HepG2 (cell line): ENCODE data around the gene ANKRD39. TPM values are rescaled to one million over a fixed set of nuclear protein-coding genes. Genes with fewer than 3 reads are reported as not detected.

Experiments used
- ASH2L ChIP-seq: fragments of 300-600, 200-600 bp; sonication (generic); IDR thresholded peaks from 2 replicates; pipeline ENCODE4 v1.7.0; 2017; ENCODE audit warnings: low read depth, mild to moderate bottlenecking, moderate library complexity, mixed read lengths, low read length; ENCODE audit not compliant: insufficient read length
- EHMT2 ChIP-seq: fragments of 200-600 bp; sonication (generic); IDR thresholded peaks from 2 replicates; pipeline ENCODE4 v1.7.0; 2017; ENCODE audit warnings: antibody characterized with exemption, low read depth, low read length, borderline replicate concordance
- MED13 ChIP-seq: sonication (generic); formaldehyde crosslinking; IDR thresholded peaks from 2 replicates; pipeline ENCODE4 v1.5.0; 2020; ENCODE audit warnings: missing genetic modification reagents
- MTA3 ChIP-seq: sonication (generic); formaldehyde crosslinking; IDR thresholded peaks from 2 replicates; pipeline ENCODE4 v1.4.0; 2020; ENCODE audit warnings: missing genetic modification reagents
- NFIC ChIP-seq: IDR thresholded peaks from 2 replicates; pipeline ENCODE4 v1.6.1; 2012; ENCODE audit warnings: mild to moderate bottlenecking, low read length, inconsistent platforms
- TBX2 ChIP-seq: sonication (generic); formaldehyde crosslinking; IDR thresholded peaks from 2 replicates; pipeline ENCODE4 v1.5.0; 2020; ENCODE audit warnings: missing genetic modification reagents, mild to moderate bottlenecking, borderline replicate concordance
- WIZ ChIP-seq: sonication (generic); formaldehyde crosslinking; IDR thresholded peaks from 2 replicates; pipeline ENCODE4 v1.5.1; 2020; ENCODE audit warnings: mild to moderate bottlenecking, missing genetic modification reagents
- ZNF232 ChIP-seq: sonication (generic); formaldehyde crosslinking; IDR thresholded peaks from 2 replicates; pipeline ENCODE4 v1.4.0; 2020; ENCODE audit warnings: missing genetic modification reagents, borderline replicate concordance
- ZNF501 ChIP-seq: sonication (generic); formaldehyde crosslinking; IDR thresholded peaks from 2 replicates; pipeline ENCODE4 v1.5.1; 2020; ENCODE audit warnings: mild to moderate bottlenecking, moderate library complexity, missing genetic modification reagents
- ZNF530 ChIP-seq: sonication (generic); formaldehyde crosslinking; IDR thresholded peaks from 2 replicates; pipeline ENCODE4 v1.5.0; 2020; ENCODE audit warnings: low read depth, mild to moderate bottlenecking, missing genetic modification reagents
- ZNF557 ChIP-seq: sonication (generic); formaldehyde crosslinking; IDR thresholded peaks from 2 replicates; pipeline ENCODE4 v1.4.0; 2020; ENCODE audit warnings: missing genetic modification reagents
- ZNF563 ChIP-seq: sonication (generic); formaldehyde crosslinking; IDR thresholded peaks from 2 replicates; pipeline ENCODE4 v1.8.0; 2022; ENCODE audit warnings: mild to moderate bottlenecking, moderate library complexity, missing genetic modification reagents
- ZNF670 ChIP-seq: sonication (generic); formaldehyde crosslinking; IDR thresholded peaks from 2 replicates; pipeline ENCODE4 v1.8.0; 2022; ENCODE audit warnings: mild to moderate bottlenecking, missing genetic modification reagents, borderline replicate concordance
- ZNF883 ChIP-seq: sonication (generic); formaldehyde crosslinking; IDR thresholded peaks from 2 replicates; pipeline ENCODE4 v1.5.1; 2020; ENCODE audit warnings: mild to moderate bottlenecking, missing genetic modification reagents; ENCODE audit errors: not compliant biosample characterization
- polyA plus RNA-seq, 8 experiments: library from polyadenylated mRNA; depleted of rRNA in 3 of 8; stranded (reverse) in 7 of 8; unstranded in 1 of 8; fragments of >200 nt; fragmentation: Illumina TruSeq in 4 of 8; extraction: Trizol in 4 of 8; gene quantifications; 2 replicates each; pipeline versions ENCODE4 v1.2.1 to v1.2.3, GENCODE V29; 2011 to 2016; ENCODE audit warnings: low read depth in 4 of 8, missing spikeins in 1 of 8, mixed read lengths in 1 of 8; ENCODE audit not compliant: insufficient read depth in 1 of 8
- total RNA-seq, 5 experiments: library from RNA; depleted of rRNA; stranded (reverse); fragments of >200 nt; fragmentation: Illumina TruSeq; extraction: Trizol; gene quantifications; 2 replicates each; pipeline ENCODE4 v1.2.3, GENCODE V29; 2016; ENCODE audit warnings: low read depth in 1 of 5
- TF ChIP-seq, protein P1 (sequence below): sonication (generic); formaldehyde crosslinking; IDR thresholded peaks from 2 replicates; pipeline ENCODE4 v1.4.0; 2020; ENCODE audit warnings: missing genetic modification reagents, borderline replicate concordance
- TF ChIP-seq, protein P2 (sequence below): sonication (generic); formaldehyde crosslinking; IDR thresholded peaks from 2 replicates; pipeline ENCODE4 v1.8.1; 2023; ENCODE audit warnings: mild to moderate bottlenecking, missing genetic modification reagents
- TF ChIP-seq, protein P3 (sequence below): sonication (generic); formaldehyde crosslinking; IDR thresholded peaks from 2 replicates; pipeline ENCODE4 v1.4.0; 2020; ENCODE audit warnings: mild to moderate bottlenecking, missing genetic modification reagents
- TF ChIP-seq, protein P4 (sequence below): sonication (generic); formaldehyde crosslinking; IDR thresholded peaks from 2 replicates; pipeline ENCODE4 v1.4.0; 2020; ENCODE audit warnings: mild to moderate bottlenecking, missing genetic modification reagents
- TF ChIP-seq, protein P5 (sequence below): sonication (generic); formaldehyde crosslinking; IDR thresholded peaks from 2 replicates; pipeline ENCODE4 v1.4.0; 2020; ENCODE audit warnings: mild to moderate bottlenecking, missing genetic modification reagents
- TF ChIP-seq, protein P6 (sequence below): sonication (generic); formaldehyde crosslinking; IDR thresholded peaks from 2 replicates; pipeline ENCODE4 v1.5.0; 2020; ENCODE audit warnings: missing genetic modification reagents

The ANKRD39 gene
- total and polyA plus RNA-seq, 2 of the 13 experiments (the other 11 are each of a cell fraction or from before 2014, with no cell fraction given): 23.2 to 24.8 TPM

DNA sequence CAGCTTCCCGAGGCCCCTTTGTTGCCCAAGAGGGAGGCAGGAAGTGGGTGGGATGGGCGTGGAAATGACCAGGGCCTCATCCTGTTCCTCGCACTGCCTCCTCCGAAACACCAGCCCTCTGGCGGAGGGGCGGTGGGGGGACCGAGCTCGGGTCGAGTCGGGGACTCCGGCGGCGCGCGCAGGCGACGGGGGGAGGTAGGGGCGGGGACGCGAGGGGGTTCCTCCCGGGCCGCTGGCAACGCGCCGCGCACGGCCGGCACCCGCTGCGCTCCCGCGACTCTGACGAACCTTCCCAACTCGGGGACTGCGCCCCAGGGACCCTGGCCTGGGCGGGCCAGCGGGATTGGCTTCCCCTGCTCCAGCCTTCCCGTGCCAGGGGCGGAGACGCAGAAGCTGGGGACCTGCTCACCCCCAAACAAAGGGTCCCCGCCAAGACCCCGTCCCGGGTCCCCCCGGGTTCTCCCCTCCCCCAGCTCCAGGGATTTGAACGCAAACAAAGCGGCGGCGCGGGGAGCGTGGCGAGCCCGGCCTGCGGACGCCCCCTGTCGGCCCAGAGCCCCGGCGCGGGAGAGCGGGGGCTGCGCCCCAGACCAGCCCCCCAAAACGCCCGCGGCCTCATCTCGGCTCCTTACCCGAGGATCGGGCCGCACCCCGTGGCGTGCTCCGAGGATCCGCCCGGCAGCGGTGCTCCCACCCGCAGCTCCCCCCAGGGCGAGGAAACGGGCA is 10.9 kb upstream of the ANKRD39 start (continued):
- TF ChIP-seq, protein P1, sequence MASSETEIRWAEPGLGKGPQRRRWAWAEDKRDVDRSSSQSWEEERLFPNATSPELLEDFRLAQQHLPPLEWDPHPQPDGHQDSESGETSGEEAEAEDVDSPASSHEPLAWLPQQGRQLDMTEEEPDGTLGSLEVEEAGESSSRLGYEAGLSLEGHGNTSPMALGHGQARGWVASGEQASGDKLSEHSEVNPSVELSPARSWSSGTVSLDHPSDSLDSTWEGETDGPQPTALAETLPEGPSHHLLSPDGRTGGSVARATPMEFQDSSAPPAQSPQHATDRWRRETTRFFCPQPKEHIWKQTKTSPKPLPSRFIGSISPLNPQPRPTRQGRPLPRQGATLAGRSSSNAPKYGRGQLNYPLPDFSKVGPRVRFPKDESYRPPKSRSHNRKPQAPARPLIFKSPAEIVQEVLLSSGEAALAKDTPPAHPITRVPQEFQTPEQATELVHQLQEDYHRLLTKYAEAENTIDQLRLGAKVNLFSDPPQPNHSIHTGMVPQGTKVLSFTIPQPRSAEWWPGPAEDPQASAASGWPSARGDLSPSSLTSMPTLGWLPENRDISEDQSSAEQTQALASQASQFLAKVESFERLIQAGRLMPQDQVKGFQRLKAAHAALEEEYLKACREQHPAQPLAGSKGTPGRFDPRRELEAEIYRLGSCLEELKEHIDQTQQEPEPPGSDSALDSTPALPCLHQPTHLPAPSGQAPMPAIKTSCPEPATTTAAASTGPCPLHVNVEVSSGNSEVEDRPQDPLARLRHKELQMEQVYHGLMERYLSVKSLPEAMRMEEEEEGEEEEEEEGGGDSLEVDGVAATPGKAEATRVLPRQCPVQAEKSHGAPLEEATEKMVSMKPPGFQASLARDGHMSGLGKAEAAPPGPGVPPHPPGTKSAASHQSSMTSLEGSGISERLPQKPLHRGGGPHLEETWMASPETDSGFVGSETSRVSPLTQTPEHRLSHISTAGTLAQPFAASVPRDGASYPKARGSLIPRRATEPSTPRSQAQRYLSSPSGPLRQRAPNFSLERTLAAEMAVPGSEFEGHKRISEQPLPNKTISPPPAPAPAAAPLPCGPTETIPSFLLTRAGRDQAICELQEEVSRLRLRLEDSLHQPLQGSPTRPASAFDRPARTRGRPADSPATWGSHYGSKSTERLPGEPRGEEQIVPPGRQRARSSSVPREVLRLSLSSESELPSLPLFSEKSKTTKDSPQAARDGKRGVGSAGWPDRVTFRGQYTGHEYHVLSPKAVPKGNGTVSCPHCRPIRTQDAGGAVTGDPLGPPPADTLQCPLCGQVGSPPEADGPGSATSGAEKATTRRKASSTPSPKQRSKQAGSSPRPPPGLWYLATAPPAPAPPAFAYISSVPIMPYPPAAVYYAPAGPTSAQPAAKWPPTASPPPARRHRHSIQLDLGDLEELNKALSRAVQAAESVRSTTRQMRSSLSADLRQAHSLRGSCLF (CRISPR knock-in tag): no peak
- TF ChIP-seq ZNF883 (CRISPR knock-in tag): no peak
- TF ChIP-seq, protein P2, sequence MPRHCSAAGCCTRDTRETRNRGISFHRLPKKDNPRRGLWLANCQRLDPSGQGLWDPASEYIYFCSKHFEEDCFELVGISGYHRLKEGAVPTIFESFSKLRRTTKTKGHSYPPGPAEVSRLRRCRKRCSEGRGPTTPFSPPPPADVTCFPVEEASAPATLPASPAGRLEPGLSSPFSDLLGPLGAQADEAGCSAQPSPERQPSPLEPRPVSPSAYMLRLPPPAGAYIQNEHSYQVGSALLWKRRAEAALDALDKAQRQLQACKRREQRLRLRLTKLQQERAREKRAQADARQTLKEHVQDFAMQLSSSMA (CRISPR knock-in tag): no peak
- no peak for TF ChIP-seq ZNF501
- TF ChIP-seq, protein P3, sequence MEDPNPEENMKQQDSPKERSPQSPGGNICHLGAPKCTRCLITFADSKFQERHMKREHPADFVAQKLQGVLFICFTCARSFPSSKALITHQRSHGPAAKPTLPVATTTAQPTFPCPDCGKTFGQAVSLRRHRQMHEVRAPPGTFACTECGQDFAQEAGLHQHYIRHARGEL (CRISPR knock-in tag): no peak
- TF ChIP-seq MTA3: no peak
- TF ChIP-seq ASH2L: peak; percentile 65
- no peak for TF ChIP-seq WIZ (CRISPR knock-in tag)
- TF ChIP-seq ZNF563 (CRISPR knock-in tag): peak; percentile 62; the same call in 1 of the 2 replicates
- TF ChIP-seq ZNF530 (CRISPR knock-in tag): no peak
- TF ChIP-seq, protein P4, sequence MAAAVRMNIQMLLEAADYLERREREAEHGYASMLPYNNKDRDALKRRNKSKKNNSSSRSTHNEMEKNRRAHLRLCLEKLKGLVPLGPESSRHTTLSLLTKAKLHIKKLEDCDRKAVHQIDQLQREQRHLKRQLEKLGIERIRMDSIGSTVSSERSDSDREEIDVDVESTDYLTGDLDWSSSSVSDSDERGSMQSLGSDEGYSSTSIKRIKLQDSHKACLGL (CRISPR knock-in tag): peak; percentile 4
- TF ChIP-seq NFIC: no peak
- no peak for TF ChIP-seq ZNF232 (CRISPR knock-in tag)
- TF ChIP-seq TBX2: 0 out of 2 replicates have a peak, but pooled peaks have one; percentile 45
- TF ChIP-seq MED13 (CRISPR knock-in tag): peak; percentile 78; the same call in 1 of the 2 replicates
- no peak; the same call in 1 of the 2 replicates for TF ChIP-seq ZNF670 (CRISPR knock-in tag)
- TF ChIP-seq, protein P5, sequence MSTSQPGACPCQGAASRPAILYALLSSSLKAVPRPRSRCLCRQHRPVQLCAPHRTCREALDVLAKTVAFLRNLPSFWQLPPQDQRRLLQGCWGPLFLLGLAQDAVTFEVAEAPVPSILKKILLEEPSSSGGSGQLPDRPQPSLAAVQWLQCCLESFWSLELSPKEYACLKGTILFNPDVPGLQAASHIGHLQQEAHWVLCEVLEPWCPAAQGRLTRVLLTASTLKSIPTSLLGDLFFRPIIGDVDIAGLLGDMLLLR (CRISPR knock-in tag): 0 out of 2 replicates have a peak, but pooled peaks have one; percentile 20
- peak; percentile 79; the same call in 1 of the 2 replicates for TF ChIP-seq ZNF557 (CRISPR knock-in tag)
- TF ChIP-seq, protein P6, sequence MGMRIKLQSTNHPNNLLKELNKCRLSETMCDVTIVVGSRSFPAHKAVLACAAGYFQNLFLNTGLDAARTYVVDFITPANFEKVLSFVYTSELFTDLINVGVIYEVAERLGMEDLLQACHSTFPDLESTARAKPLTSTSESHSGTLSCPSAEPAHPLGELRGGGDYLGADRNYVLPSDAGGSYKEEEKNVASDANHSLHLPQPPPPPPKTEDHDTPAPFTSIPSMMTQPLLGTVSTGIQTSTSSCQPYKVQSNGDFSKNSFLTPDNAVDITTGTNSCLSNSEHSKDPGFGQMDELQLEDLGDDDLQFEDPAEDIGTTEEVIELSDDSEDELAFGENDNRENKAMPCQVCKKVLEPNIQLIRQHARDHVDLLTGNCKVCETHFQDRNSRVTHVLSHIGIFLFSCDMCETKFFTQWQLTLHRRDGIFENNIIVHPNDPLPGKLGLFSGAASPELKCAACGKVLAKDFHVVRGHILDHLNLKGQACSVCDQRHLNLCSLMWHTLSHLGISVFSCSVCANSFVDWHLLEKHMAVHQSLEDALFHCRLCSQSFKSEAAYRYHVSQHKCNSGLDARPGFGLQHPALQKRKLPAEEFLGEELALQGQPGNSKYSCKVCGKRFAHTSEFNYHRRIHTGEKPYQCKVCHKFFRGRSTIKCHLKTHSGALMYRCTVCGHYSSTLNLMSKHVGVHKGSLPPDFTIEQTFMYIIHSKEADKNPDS (CRISPR knock-in tag): 0 out of 2 replicates have a peak, but pooled peaks have one; percentile 46
- no peak for TF ChIP-seq EHMT2
